NB4 (cell line): ENCODE measurements around the gene MTA2.

Experiments used
- DNase-seq: peaks from one replicate; pipeline ENCODE4 v3.0.0; 2010; ENCODE audit warnings: low read depth
- H3K4me3 ChIP-seq: one replicate; pipeline ENCODE4 v1.5.1; 2011; ENCODE audit warnings: mild to moderate bottlenecking, low read depth, low read length, moderate library complexity
- MYC ChIP-seq: IDR thresholded peaks from 2 replicates; pipeline ENCODE4 v1.6.1; 2011; ENCODE audit warnings: low read depth, low read length
- POLR2A ChIP-seq: IDR thresholded peaks from 2 replicates; pipeline ENCODE4 v1.6.1; 2011; ENCODE audit warnings: mild to moderate bottlenecking; ENCODE audit not compliant: insufficient read length; ENCODE audit errors: extremely low read depth
- TF ChIP-seq, protein P1 (sequence below): IDR thresholded peaks from one replicate; pipeline ENCODE4 v1.5.1; 2012; ENCODE audit warnings: low read depth, low read length
- TF ChIP-seq, protein P2 (sequence below): IDR thresholded peaks from 2 replicates; pipeline ENCODE4 v1.6.1; 2011; ENCODE audit warnings: low read depth, low read length

The MTA2 gene

DNA sequence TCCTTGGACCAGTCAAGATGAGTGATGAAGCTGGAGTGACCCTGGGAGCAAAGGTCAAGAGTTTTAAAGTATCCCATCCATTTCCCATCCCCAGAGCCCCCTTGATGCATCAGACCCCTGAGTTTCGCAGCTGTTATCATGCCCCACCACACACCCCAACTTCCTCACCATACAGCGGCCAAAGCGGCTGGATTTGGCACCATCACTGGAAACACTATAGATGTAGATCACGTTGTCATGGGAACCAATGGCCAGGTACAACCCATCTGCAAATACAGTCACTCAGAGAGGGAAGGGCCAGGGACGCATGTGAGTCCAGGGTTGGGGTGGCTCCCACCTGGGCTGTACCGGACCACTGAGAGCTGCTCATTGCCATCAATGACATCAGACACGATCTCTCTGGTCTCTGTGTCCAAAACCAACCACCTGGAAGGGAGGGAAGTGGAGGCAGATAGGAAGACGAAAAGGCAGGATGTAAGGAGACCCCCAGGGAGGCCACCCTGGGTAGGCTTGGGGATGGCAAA lies 2.2 kb upstream of the MTA2 start:
- H3K4me3 ChIP-seq = no peak overlapping the region
- DNase-seq = no peak
- TF ChIP-seq, protein P1, sequence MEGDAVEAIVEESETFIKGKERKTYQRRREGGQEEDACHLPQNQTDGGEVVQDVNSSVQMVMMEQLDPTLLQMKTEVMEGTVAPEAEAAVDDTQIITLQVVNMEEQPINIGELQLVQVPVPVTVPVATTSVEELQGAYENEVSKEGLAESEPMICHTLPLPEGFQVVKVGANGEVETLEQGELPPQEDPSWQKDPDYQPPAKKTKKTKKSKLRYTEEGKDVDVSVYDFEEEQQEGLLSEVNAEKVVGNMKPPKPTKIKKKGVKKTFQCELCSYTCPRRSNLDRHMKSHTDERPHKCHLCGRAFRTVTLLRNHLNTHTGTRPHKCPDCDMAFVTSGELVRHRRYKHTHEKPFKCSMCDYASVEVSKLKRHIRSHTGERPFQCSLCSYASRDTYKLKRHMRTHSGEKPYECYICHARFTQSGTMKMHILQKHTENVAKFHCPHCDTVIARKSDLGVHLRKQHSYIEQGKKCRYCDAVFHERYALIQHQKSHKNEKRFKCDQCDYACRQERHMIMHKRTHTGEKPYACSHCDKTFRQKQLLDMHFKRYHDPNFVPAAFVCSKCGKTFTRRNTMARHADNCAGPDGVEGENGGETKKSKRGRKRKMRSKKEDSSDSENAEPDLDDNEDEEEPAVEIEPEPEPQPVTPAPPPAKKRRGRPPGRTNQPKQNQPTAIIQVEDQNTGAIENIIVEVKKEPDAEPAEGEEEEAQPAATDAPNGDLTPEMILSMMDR = no peak
- no peak for TF ChIP-seq MYC
- TF ChIP-seq, protein P2, sequence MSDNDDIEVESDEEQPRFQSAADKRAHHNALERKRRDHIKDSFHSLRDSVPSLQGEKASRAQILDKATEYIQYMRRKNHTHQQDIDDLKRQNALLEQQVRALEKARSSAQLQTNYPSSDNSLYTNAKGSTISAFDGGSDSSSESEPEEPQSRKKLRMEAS = no peak

DNA sequence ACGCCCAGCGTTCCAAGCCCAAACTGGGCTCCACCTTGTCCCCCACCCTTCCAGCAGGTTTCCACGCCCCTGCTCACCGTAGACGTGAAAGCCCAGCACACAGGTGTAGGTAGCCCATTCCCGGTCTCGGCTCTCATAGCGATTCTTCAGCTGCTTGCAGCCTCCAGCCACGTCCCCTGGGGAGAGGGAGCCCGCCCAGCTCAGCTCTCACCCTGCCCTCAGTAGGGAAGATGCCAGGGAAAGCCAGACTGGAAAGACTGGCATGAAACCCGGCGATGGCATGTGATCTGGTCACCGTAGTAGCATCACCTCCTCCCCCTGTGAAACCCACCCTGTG lies 1.4 kb upstream of the MTA2 start:
- DNase-seq = no peak
- no peak overlapping the region for H3K4me3 ChIP-seq
- TF ChIP-seq POLR2A (no peak), MYC (no peak)
- TF ChIP-seq, protein P2 = no peak
- TF ChIP-seq, protein P1 = no peak

DNA sequence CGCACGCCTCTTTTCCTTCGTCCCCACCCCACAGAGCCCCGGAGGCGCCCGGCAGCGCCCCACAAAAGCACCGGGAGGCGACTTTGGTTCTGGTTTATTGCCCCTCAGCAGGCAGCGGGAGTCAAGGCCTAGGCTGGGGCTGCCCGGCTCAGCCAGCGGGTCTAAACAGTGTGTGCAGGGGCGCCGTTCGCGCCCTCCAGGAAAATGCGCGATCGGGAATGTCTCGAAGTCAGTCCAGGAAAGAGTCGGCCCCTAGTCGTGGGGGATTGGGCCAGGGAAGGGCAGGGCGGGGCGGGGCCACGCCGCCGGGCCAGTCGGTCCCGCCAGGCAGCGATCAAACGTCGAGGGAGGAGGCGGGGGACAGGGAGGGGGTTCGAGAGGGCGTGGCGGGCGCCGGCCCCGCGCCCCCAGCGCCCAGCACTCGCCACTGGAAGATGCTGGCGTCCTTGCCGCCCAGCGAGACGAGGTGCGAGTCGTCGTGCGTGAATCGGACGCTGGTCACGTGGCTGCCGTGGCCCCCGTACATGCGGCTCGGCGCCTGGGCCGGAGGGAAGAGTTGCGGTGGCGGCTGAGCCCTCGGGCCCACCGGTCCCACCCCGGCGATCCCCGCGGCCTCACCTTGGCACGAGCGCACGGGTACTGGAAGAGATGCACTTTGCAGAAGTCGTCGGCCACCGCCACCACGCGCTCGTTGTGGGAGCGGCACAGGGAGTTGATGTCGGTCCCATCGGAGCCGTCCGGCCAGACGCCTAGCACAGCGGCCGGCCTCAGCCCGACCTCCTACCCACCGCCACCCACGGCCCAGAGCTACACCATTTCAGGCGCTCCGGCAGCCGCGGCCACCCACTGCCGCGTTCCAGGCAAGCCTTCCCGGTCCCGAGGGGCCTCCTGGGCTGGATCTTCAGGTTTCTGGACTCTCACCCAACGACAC lies 741 bp upstream of the MTA2 start:
- no peak for DNase-seq
- H3K4me3 ChIP-seq = peak overlapping the region; percentile 49
- TF ChIP-seq MYC (no peak), POLR2A (no peak)
- TF ChIP-seq, protein P2 = no peak
- TF ChIP-seq, protein P1 = no peak

DNA sequence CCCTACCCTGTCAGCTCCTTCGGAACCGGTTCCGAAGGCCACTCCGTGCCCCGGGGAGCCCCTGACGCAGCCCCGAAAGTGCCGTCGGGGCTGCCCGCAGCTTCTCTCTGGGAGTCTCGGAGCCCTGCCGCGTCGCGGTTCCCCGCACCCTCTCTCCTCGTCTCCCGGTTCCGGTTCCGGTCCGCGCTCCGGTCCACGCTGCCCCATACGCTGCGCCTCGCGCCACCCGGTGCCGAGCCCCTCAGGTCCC lies 618 bp downstream of the MTA2 start:
- H3K4me3 ChIP-seq = peak overlapping the region; percentile 93
- DNase-seq = peak; percentile 60
- no peak; the same call in 1 of the 2 replicates for TF ChIP-seq MYC

DNA sequence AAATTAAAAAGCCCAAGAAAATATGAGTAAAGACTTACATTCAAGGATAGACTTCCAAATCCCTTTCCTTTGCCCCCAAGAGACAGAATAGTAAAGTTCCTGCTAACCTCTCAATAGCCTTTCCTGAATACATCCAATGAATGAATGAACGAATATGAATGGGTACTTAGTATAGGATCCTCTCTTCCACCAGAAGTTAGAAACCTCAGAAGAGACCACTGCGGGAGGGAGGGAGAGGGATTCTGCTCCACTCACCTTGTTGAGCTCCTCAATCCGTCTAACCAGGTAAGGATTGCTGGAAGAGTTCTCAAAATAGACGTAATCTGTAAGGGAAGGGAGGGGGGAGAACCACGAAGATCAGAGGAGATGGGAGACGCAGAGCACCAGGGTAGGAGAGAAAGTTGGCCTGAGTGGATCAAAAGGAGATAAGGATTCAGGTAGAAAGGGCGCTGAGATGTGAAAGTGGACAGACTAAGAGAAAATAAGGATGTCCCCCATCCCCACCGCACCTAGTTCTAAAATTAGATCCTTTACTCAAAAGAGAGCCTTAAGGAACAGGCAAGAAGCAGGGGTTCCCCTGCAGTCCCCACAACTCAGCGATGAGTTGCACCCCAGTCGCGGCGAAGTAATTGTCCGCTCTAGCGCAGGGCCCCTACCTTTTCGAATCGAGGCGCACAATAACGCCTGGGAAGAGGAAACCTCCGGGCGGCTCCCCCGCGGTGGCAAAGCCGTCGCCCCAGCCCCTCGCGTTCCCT lies 1.1 kb downstream of the MTA2 start:
- peak overlapping the region; percentile 93 for H3K4me3 ChIP-seq
- TF ChIP-seq, protein P1 = no peak
- TF ChIP-seq POLR2A = no peak
- TF ChIP-seq, protein P2 = no peak
- peak; percentile 59 for DNase-seq

DNA sequence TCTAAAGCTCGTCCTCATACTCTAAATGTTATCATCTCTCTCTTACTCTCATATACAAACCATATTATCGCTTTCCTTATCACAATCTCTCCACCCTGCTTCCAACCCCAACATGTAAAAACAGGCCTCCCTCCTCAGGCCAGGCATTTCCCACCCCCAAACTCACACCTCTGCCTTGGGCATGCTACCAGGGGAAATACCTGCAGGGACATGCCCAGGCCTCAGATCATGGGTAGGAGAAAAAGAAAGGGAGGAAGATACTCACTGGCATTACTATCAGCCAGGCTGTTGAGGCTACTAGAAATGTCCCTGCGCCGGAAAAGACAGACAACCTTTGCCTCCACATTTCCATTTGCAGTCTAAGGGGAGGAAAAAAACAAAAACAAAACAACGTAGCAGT lies 1.8 kb downstream of the MTA2 start:
- H3K4me3 ChIP-seq = peak overlapping the region; percentile 93
- TF ChIP-seq, protein P2 = no peak
- TF ChIP-seq MYC = no peak
- TF ChIP-seq POLR2A = no peak
- TF ChIP-seq, protein P1 = no peak
- no peak for DNase-seq
